K562 (cell line): ENCODE data around the gene AGAP3. TPM values are rescaled to one million over a fixed set of nuclear protein-coding genes. Genes with fewer than 3 reads are reported as not detected.
A peak's percentile ranks its signal among the peaks of the same experiment; 100 is the strongest.

Experiments
- ARID3B ChIP-seq: fragments of 250-450 bp; sonication (Bioruptor Pico); IDR thresholded peaks from 2 replicates; pipeline ENCODE4 v1.4.0; 2020; ENCODE audit warnings: borderline replicate concordance
- BRD9 ChIP-seq: fragments of 450-650 bp; IDR thresholded peaks from 2 replicates; pipeline ENCODE4 v1.6.1; 2018; ENCODE audit warnings: low read depth; ENCODE audit not compliant: partially characterized antibody
- CTBP1 ChIP-seq: fragments of 450-650 bp; IDR thresholded peaks from 2 replicates; pipeline ENCODE4 v1.6.1; 2016; ENCODE audit warnings: borderline replicate concordance
- E2F8 ChIP-seq: fragments of 450-650 bp; IDR thresholded peaks from 2 replicates; pipeline ENCODE4 v1.7.1; 2018; ENCODE audit warnings: mild to moderate bottlenecking, low read depth; ENCODE audit not compliant: partially characterized antibody
- EZH2 ChIP-seq: IDR thresholded peaks from 2 replicates; pipeline ENCODE4 v1.6.1; 2012; ENCODE audit warnings: low read depth, mild to moderate bottlenecking, inconsistent platforms, low read length, borderline replicate concordance
- HSF4 ChIP-seq: fragments of 250-450 bp; sonication (Bioruptor Pico); IDR thresholded peaks from 2 replicates; pipeline ENCODE4 v2.1.2; 2022; ENCODE audit warnings: mild to moderate bottlenecking, moderate library complexity, borderline replicate concordance
- IFI16 ChIP-seq: fragments of 250-450 bp; sonication (Bioruptor Pico); IDR thresholded peaks from 2 replicates; pipeline ENCODE4 v2.1.2; 2022; ENCODE audit warnings: mild to moderate bottlenecking, inconsistent platforms
- IRF2 ChIP-seq: sonication (generic); formaldehyde crosslinking; IDR thresholded peaks from 2 replicates; pipeline ENCODE4 v1.8.1; 2022; ENCODE audit warnings: mild to moderate bottlenecking, missing genetic modification reagents
- MEF2D ChIP-seq: conservative IDR thresholded peaks from 2 replicates; pipeline ENCODE4 v1.6.1; 2016; ENCODE audit warnings: low read depth, missing genetic modification characterization, missing compliant biosample characterization
- MYC ChIP-seq, 2 experiments: fragments of 250-450 bp in 1 of 2; sonication (Bioruptor Pico) in 1 of 2; IDR thresholded peaks; 2 replicates each; pipeline versions ENCODE4 v1.5.1 to v1.6.1; 2012 to 2021; ENCODE audit warnings: low read depth in 2 of 2, borderline replicate concordance in 1 of 2, improper control_type of control experiment in 1 of 2, low read length in 1 of 2, mild to moderate bottlenecking in 1 of 2, moderate library complexity in 1 of 2
- NFRKB ChIP-seq: fragments of 450-650 bp; IDR thresholded peaks from 2 replicates; pipeline ENCODE4 v1.6.1; 2016; ENCODE audit warnings: low read depth
- RHOXF2B ChIP-seq: fragments of 250-450 bp; sonication (Bioruptor Pico); conservative IDR thresholded peaks from 2 replicates; pipeline ENCODE4 v1.5.1; 2021
- SUPT5H ChIP-seq: fragments of 450-650 bp; IDR thresholded peaks from 2 replicates; pipeline ENCODE4 v1.6.1; 2016
- TBL1XR1 ChIP-seq, 2 experiments: IDR thresholded peaks; 2 replicates each; pipeline ENCODE4 v1.6.1; 2012; ENCODE audit warnings: improper control_type of control experiment in 2 of 2, low read length in 2 of 2, mild to moderate bottlenecking in 1 of 2
- TOE1 ChIP-seq, 2 experiments: fragments of 450-650 bp in 1 of 2; sonication (generic) in 1 of 2; formaldehyde crosslinking in 1 of 2; IDR thresholded peaks; 2 replicates each; pipeline versions ENCODE4 v1.7.1 to v1.8.0; 2016 to 2022; ENCODE audit warnings: borderline replicate concordance in 2 of 2, mild to moderate bottlenecking in 2 of 2, antibody characterized with exemption in 1 of 2, inconsistent platforms in 1 of 2, low read depth in 1 of 2, missing genetic modification reagents in 1 of 2, moderate library complexity in 1 of 2
- U2AF1 ChIP-seq: fragments of 200-400 bp; formaldehyde crosslinking; optimal IDR thresholded peaks from 2 replicates; pipeline ENCODE3; 2017; ENCODE audit warnings: mild to moderate bottlenecking, low read depth, low read length, moderate library complexity
- ZBED1 ChIP-seq: IDR thresholded peaks from 2 replicates; pipeline ENCODE4 v1.6.1; 2014
- ZBTB5 ChIP-seq: fragments of 450-650 bp; IDR thresholded peaks from 2 replicates; pipeline ENCODE4 v1.6.1; 2017; ENCODE audit warnings: antibody characterized with exemption
- ZNF165 ChIP-seq: fragments of 250-450 bp; sonication (Bioruptor Pico); IDR thresholded peaks from 2 replicates; pipeline ENCODE4 v1.4.0; 2020; ENCODE audit warnings: borderline replicate concordance
- ZNF507 ChIP-seq: conservative IDR thresholded peaks from 2 replicates; pipeline ENCODE4 v1.6.1; 2017; ENCODE audit warnings: missing genetic modification characterization, missing compliant biosample characterization
- polyA plus RNA-seq, 8 experiments: library from polyadenylated mRNA; depleted of rRNA in 4 of 8; stranded (reverse) in 5 of 8; unstranded in 3 of 8; fragments of >200 nt; fragmentation: Nextera tagmentation in 2 of 8; fragmentation: Illumina TruSeq in 1 of 8; extraction: Ambion mirVana in 2 of 8; extraction: Trizol in 1 of 8; gene quantifications; 2 replicates each; pipeline versions ENCODE4 v1.2.1 to v1.2.3, GENCODE V29; 2011 to 2014; ENCODE audit warnings: inconsistent platforms in 1 of 8, missing spikeins in 1 of 8
- total RNA-seq, 7 experiments: library from RNA; depleted of rRNA in 6 of 7; stranded (reverse); fragments of >200 nt in 6 of 7; fragmentation: Illumina TruSeq in 2 of 7; extraction: Trizol in 2 of 7; gene quantifications; 2 replicates each; pipeline versions ENCODE4 v1.2.1 to v1.2.3, GENCODE V29; 2011 to 2021; ENCODE audit warnings: low replicate concordance in 1 of 7

Gene AGAP3
- total and polyA plus RNA-seq, 9 of the 15 experiments (the other 6 are each of a cell fraction or from before 2014, with no cell fraction given), result 3.4 to 208 (median 62.2) TPM

- TF ChIP-seq ARID3B, result no peak
- TF ChIP-seq MEF2D, result no peak
- TF ChIP-seq TOE1 (IDR thresholded peaks at IDR 0.05; ENCODE audit: borderline replicate concordance), result peak; percentile 76; the same call in 1 of the 2 replicates
- TF ChIP-seq TOE1 (CRISPR knock-in tag; IDR thresholded peaks at IDR 0.05; ENCODE audit: borderline replicate concordance, low read depth), result no peak
- no peak for TF ChIP-seq EZH2
- TF ChIP-seq ZBED1, result no peak
- no peak for TF ChIP-seq MYC (IDR thresholded peaks at IDR 0.05; ENCODE audit: low read depth, low read length)
- no peak for TF ChIP-seq MYC (CRISPR knock-in tag; IDR thresholded peaks at IDR 0.05; ENCODE audit: borderline replicate concordance, low read depth)
- no peak for TF ChIP-seq ZNF507 (tag)
- no peak for TF ChIP-seq SUPT5H
- no peak for TF ChIP-seq RHOXF2B (CRISPR knock-in tag)
- TF ChIP-seq HSF4 (CRISPR knock-in tag), result no peak
- peak; percentile 54; the same call in 1 of the 2 replicates for TF ChIP-seq ZBTB5
- peak; percentile 25; the same call in 1 of the 2 replicates for TF ChIP-seq NFRKB
- TF ChIP-seq CTBP1, result peak; percentile 87
- peak; percentile 58 for TF ChIP-seq E2F8
- TF ChIP-seq IRF2 (CRISPR knock-in tag), result no peak
- TF ChIP-seq TBL1XR1 (IDR thresholded peaks at IDR 0.05; ENCODE audit: low read length in 2 of 2), result no peak
- TF ChIP-seq ZNF165, result no peak
- peak; percentile 81 for TF ChIP-seq U2AF1
- TF ChIP-seq BRD9, result no peak
- TF ChIP-seq IFI16 (CRISPR knock-in tag), result no peak
Measured at GRCh38 chr7:151168003-151168786, 81.9 kb downstream of the AGAP3 start (continued).
